ENCODE results near the gene SIAE. TPM values are rescaled to one million over a fixed set of nuclear protein-coding genes. Genes with fewer than 3 reads are reported as not detected.

SIAE gene, protein sequence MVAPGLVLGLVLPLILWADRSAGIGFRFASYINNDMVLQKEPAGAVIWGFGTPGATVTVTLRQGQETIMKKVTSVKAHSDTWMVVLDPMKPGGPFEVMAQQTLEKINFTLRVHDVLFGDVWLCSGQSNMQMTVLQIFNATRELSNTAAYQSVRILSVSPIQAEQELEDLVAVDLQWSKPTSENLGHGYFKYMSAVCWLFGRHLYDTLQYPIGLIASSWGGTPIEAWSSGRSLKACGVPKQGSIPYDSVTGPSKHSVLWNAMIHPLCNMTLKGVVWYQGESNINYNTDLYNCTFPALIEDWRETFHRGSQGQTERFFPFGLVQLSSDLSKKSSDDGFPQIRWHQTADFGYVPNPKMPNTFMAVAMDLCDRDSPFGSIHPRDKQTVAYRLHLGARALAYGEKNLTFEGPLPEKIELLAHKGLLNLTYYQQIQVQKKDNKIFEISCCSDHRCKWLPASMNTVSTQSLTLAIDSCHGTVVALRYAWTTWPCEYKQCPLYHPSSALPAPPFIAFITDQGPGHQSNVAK
- total RNA-seq (10 to 100 TPM in 3 of 7 donors, 1 to 10 TPM in 4; 2.3 to 14.7 (median 8.1) TPM), polyA plus RNA-seq (10 to 100 TPM in 1 of 2 donors, 1 to 10 TPM in 1; 5.1 to 18.8 TPM)
- long read RNA-seq, donor 1, full-length matches to known transcripts, result 1 of 3 reads
- long read RNA-seq, donor 1, partial matches to known transcripts, result 1 of 3 reads
- long read RNA-seq, donor 1, other reads (novel, unspliced or antisense), result 1 of 3 reads
- long read RNA-seq, donor 2, full-length matches to known transcripts, result 2 of 8 reads
- long read RNA-seq, donor 2, partial matches to known transcripts, result 6 of 8 reads
- long read RNA-seq, donor 2, other reads (novel, unspliced or antisense), result 0 of 8 reads
- long read RNA-seq, donor 3, full-length matches to known transcripts, result 2 of 4 reads
- long read RNA-seq, donor 3, partial matches to known transcripts, result 0 of 4 reads
- long read RNA-seq, donor 3, other reads (novel, unspliced or antisense), result 2 of 4 reads

DNA sequence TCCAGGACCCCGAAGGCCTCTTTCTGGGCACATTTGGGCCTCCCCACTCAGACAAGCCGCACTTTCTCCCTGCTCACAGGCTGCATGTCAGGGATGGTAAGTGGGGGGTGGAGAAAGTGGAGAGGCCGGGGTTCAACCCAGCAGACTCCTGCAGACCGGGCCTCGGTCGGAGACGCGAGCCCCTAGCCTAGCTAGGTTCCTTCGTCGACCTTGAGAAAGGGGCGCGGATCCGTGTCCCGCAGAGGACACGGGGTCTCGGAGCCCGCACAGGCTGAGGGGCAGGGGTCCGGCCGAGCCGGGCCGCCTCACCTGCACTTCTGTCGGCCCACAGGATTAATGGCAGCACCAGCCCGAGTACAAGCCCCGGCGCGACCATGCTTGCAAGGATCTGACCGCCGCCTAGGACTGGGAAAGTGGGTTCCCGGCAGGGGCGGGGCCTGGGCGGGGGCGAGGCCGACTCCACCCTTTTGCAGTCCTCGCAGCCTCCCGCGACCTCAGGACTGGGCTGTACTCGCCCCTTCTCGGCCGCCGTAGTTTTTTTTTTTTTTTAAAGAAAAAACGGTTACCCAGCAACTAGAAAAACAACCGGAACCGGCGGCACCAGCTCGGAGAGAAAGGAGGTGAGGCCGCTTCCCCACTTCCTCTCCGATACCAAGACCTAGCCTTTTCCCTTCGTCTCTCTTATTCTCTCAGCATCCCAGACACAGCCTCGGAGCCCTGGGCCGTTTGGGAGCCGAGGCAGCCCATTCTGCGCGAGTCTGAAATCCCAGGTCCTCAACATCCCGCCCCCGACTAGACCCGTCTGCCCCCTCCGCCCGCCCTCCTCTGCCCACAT, at the start of gene SIAE, which contains the start of gene SPA17:
TSS of gene SIAE (minus strand) at position 407 of the 835 bp plus-strand sequence. CDS start at position 376, 31 bp downstream.
TSS of gene SPA17 (plus strand) at position 572 of the 835 bp plus-strand sequence. CDS start 1,361 bp downstream, outside the sequence.
- 0 to 1% (median 1%) methylated on average over 52 to 58 of the region's 58 CpGs for WGBS, 3 donors
- no peaks in the 10 kb centered on the region for H3K27me3 ChIP-seq
- DNase-seq, result peak; percentile 89 to 94 (median 92)
- peak within 1 kb of the TSS; percentile 13 to 67 for H3K27ac ChIP-seq
- intact Hi-C loops (cut with DNase I), result loop anchor here in 1 of 4 donors (2.0 to 5.0 kb wide), 2 partner anchors 89 to 164 kb away; partner anchors contain the start of gene ESAM
- no peaks in the 10 kb centered on the region for H3K9me3 ChIP-seq
- peak within 1 kb of the TSS; percentile 79 for H3K4me3 ChIP-seq
- H3K4me1 ChIP-seq (ENCODE audit: insufficient read depth), result peaks cover 1% of the 10 kb centered on the region
- TF ChIP-seq EP300 (IDR thresholded peaks at IDR 0.05) (peak; percentile 37), POLR2A (IDR thresholded peaks at IDR 0.05) (peak; percentile 51)
- TF ChIP-seq, protein P1, sequence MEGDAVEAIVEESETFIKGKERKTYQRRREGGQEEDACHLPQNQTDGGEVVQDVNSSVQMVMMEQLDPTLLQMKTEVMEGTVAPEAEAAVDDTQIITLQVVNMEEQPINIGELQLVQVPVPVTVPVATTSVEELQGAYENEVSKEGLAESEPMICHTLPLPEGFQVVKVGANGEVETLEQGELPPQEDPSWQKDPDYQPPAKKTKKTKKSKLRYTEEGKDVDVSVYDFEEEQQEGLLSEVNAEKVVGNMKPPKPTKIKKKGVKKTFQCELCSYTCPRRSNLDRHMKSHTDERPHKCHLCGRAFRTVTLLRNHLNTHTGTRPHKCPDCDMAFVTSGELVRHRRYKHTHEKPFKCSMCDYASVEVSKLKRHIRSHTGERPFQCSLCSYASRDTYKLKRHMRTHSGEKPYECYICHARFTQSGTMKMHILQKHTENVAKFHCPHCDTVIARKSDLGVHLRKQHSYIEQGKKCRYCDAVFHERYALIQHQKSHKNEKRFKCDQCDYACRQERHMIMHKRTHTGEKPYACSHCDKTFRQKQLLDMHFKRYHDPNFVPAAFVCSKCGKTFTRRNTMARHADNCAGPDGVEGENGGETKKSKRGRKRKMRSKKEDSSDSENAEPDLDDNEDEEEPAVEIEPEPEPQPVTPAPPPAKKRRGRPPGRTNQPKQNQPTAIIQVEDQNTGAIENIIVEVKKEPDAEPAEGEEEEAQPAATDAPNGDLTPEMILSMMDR (IDR thresholded peaks at IDR 0.05), result no peak
- no peaks in the 10 kb centered on the region for H3K36me3 ChIP-seq

DNA sequence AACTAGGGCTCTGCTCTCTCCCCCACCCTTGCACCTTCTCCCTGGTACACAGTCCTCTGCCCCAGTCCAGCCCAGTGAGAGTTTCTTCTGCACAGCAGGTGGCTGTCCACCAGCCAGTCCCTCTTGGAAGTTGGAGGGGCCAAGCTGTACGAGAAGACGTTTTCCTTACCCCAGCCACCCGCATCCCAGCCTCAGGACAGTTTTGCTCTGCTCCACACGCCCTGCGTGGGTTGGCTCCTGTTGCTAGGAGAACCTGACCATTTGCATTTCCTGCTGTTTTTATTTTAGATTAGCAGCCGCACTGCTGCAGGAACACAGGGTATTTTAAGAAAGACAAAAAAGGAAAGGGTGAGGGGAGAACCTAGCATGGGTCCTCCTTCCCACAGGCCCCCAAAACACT, 48.6 kb upstream of the SIAE start:
- TF ChIP-seq, protein P1 (IDR thresholded peaks at IDR 0.05), result no peak
- TF ChIP-seq EP300 (IDR thresholded peaks at IDR 0.05), result no peak
- TF ChIP-seq POLR2A (IDR thresholded peaks at IDR 0.05), result no peak
- no peak overlapping the region for H3K4me3 ChIP-seq
- WGBS, 3 donors, result 21 to 46% (median 32%) methylated on average over 6 of the region's 6 CpGs
- H3K27me3 ChIP-seq, result no peaks in the 10 kb centered on the region
- DNase-seq, result no peak
- no peaks in the 10 kb centered on the region for H3K4me1 ChIP-seq (ENCODE audit: insufficient read depth)
- no peaks in the 10 kb centered on the region for H3K9me3 ChIP-seq
- H3K27ac ChIP-seq, result no peak overlapping the region
- H3K36me3 ChIP-seq, result no peaks in the 10 kb centered on the region
- intact Hi-C loops (cut with DNase I), result no loop called here

- H3K4me3 ChIP-seq, result no peak overlapping the region
- no peaks in the 10 kb centered on the region for H3K36me3 ChIP-seq
- TF ChIP-seq, protein P1 (IDR thresholded peaks at IDR 0.05), result no peak
- TF ChIP-seq EP300 (IDR thresholded peaks at IDR 0.05) (no peak), POLR2A (IDR thresholded peaks at IDR 0.05) (no peak)
- 30 to 38% (median 30%) methylated on average over 2 of the region's 2 CpGs for WGBS, 3 donors
- DNase-seq, result no peak
- intact Hi-C loops (cut with DNase I), result no loop called here
- no peaks in the 10 kb centered on the region for H3K9me3 ChIP-seq
- H3K4me1 ChIP-seq (ENCODE audit: insufficient read depth), result no peaks in the 10 kb centered on the region
- no peaks in the 10 kb centered on the region for H3K27me3 ChIP-seq
- H3K27ac ChIP-seq, result no peak overlapping the region
Observed at GRCh38 chr11:124719534-124719933, 46.0 kb upstream of the SIAE start.
